ENCODE measurements around the gene KMT2B.

- peak; percentile 62 for TF ChIP-seq POLR2A (IDR thresholded peaks at IDR 0.05; ENCODE audit: low read length)
- no peak for TF ChIP-seq GATA1 (IDR thresholded peaks at IDR 0.05; ENCODE audit: low read depth, low read length)
Measured at GRCh38 chr19:35740423-35741202, 22.8 kb downstream of the KMT2B start.
